SKM-1 treated with dmso at 0.1 percent for 144 hours (cell line): Measurements from ENCODE around the gene CHRNB4.
"Not testable (repeated sequence)": the region's sequence is repeated elsewhere in the genome, so short reads cannot be mapped to it uniquely, and the experiment has no call there.

Source experiments
- DNase-seq: peaks from one replicate; lab custom pipeline; 2025; ENCODE audit not compliant: unreplicated experiment; lab: John Stamatoyannopoulos, UW

The CHRNB4 gene, protein sequence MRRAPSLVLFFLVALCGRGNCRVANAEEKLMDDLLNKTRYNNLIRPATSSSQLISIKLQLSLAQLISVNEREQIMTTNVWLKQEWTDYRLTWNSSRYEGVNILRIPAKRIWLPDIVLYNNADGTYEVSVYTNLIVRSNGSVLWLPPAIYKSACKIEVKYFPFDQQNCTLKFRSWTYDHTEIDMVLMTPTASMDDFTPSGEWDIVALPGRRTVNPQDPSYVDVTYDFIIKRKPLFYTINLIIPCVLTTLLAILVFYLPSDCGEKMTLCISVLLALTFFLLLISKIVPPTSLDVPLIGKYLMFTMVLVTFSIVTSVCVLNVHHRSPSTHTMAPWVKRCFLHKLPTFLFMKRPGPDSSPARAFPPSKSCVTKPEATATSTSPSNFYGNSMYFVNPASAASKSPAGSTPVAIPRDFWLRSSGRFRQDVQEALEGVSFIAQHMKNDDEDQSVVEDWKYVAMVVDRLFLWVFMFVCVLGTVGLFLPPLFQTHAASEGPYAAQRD

GRCh38 chr15:78641102-78641748 is at the start of gene CHRNB4:
Gene CHRNB4, minus strand, starts transcription at chr15:78641210. Its CDS starts 77 bp downstream, at chr15:78641133.
- DNase-seq = no peak

DNA sequence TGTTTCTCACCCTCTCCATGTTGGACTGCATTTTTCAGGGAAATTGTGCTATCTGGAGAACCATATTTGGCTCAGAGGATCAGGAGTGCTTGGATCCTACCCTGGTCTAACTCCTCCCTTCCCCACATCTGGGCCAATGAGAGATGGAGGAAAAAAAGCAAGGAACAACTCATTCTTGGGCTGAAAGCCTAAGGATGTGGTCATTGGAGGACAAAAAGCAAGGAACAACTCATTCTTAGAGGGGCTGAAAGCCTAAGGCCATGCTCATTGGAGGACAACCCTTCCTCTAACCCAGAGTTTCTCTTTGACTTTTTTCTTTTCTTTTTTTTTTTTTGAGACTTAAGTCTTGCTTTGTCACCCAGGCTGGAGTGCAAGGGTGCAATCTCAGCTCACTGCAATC is 48.6 kb upstream of the CHRNB4 start:
- DNase-seq = no peak

- DNase-seq = no peak
These were observed 44.9 kb upstream of the CHRNB4 start for GRCh38 chr15:78685925-78686324.

DNA sequence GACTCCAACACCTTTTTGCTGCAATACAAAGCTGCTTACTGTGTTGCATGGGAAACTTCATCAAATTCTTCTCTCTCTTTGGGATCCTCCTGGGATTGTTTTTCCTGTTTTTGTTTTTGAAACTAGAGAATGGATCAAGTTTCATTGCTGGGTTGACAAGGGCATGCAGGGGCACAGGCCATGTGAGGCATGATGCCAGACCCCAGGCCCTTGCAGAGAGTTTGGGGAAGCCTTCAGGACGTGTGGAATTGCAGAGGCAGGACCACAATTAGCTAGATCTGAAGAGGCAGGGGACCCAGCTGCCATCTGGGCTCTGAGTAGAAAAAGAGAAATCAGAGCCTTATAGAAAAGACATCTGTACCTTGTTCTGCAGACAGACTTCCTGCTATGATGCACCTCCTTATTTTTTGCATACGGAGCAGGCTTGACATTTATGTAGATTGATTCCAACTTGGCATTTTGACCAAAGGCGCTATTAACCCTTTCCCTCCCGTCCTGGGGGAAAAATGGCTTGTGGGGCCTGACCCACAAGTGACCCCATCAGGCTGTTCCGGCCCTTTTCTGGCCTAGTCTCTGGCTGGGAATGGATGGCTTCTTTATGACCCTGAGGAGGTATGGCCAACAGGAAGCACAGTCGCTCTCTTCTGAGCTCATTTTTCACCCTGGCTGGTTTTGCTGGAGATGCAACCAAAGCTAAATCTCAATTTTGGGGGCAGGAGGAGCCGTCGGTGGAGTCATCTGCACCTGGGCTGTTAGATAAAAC is 44.3 kb upstream of the CHRNB4 start:
- DNase-seq = no peak

DNA sequence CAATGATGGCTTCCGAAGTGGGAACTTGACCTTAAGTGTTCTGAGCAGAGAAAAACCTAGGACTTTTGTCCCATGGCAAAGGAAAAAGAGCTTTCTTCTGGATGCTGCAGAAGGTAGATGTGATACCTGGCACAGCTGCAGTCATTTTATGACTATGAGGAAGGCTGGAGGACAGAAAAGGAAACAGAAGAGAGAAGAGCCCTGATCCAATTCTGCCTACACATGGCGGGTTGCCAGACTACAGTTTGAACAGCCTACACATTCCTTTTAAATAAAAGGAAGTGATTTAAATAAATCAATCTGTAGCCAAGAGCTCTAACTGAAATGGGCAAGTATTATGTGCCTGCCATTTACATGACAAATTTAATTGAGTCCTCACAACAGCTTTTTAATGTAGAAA is 43.6 kb upstream of the CHRNB4 start:
- no peak for DNase-seq

- DNase-seq = not testable (repeated sequence)
These were observed 42.6 kb upstream of the CHRNB4 start for GRCh38 chr15:78683599-78683998.

DNA sequence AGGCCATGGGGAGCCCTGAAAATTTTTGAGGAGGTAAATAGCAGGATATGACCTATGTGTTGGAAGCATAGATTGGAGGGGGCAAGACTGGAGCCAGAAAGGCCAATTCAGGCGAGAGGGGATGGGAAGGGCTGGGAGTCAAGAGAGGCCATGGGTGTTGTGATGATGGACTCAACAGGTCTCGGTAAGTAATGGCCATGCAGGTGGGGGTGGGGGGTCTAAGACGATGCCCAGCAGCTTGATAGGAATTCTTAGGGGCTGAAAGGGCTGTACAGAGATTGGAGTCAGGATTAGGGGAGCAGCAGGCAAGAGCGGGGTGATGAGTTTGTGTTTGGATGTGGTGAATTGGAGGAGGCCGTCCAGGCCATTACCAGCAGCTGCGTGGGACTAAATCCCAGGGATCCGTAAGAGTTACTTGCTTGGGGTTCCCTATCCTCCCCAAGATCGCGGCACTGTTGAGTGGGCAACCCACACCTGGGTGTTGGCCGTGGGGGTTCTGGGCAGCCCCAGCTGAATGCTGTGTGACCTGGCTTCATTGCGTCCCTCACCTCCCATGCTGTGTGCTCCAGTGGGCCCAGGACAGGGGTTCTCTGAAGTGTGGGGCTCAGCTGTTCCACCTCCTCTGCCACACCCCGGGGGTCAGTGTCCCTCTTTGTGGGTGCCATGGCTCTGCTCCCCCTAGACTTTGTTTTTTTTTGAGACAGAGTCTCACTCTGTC is 41.8 kb upstream of the CHRNB4 start:
- no peak for DNase-seq

GRCh38 chr15:78682004-78682651 is 41.1 kb upstream of the CHRNB4 start:
- peak; percentile 54 for DNase-seq

GRCh38 chr15:78681281-78682003 is 40.4 kb upstream of the CHRNB4 start:
- DNase-seq = peak; percentile 16

DNA sequence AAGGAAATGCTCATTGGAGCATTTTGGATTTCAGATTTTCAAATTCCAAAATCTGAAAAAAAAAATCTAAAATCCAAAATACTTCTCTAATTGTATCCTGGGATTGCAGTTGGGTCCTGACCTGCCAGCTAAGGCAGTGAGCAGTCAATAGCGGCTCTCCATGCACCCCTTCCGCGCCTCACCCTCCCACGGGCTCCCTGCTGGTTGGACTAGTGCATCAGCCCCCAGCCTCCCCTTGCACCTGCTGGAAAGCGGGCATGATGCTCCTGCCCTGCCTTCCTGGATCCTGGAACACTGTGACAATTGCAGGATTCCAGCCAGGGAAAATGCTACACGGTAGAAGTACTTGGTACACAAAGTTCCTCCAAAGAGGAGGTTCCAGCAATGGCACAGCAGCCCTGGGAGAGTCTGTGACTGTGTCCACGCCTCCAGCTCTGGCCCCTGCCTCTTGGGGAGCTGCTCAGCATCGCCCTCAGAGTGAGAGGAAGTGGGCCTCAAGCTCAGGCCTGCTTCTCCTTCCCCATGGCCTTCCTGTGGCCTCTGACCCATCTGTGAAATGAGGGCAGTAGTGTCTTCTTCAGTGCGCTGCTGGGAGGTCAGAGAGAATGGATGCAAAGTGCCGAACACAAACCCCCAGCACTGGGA is 39.5 kb upstream of the CHRNB4 start:
- DNase-seq = peak; percentile 80

DNA sequence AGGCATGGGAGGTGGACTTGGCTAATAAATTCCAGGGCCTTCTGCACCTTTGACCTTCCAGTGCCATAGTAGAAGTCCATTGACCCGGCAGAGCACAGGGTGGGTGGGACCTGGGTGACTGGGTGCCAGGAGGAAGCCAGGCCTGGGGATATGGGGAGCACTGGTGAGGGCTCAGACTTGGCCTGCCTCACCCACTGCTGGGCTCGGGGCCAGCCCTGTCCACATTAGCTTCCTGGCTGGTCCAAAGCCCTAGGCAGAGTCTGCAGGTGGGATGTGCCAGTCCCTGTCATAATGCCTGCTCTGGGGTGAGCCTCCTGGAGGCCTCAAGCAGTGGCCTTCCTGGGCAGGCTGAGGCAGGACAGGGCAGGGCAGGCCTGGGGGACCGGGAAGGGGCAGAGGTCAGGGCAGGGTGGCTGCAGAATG is 38.1 kb upstream of the CHRNB4 start:
- DNase-seq = no peak

- no peak for DNase-seq
These were observed 35.6 kb upstream of the CHRNB4 start for GRCh38 chr15:78676424-78677110.

DNA sequence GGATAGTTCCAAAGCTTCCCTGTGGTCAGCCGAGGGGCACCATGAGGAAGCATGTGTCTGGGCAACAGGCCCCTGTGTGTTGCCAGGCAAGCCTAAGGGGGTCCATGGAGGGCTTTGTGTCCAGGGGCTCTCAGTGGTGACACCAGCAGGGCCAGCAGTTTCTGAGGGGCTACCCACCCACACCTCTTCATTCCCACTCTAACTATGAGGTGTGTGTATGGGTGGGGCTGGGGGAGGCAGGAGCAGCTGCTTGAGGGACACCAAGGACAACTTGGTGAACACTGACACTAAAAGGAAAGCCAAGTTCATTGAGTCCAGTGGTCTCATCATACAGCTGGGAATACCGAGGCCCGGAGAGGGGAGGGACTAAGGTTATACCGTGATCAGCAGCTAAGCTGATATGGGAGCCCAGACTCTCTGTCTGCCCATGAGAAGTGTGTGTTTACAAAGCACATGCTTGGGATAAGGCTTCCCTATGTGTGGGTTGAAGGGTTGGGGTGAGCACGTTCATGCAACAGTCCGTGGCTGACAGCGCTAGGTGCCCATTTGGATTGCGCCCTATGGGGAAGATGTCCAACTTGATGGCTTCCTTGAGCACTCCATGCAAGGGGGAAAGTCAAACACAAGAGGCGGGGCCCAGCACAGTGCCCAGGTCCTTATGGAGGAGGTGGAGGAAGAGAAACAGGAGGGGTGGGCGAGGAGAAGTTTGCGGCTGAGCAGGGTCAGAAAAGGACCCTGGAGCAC is 34.8 kb upstream of the CHRNB4 start:
- no peak for DNase-seq

DNA sequence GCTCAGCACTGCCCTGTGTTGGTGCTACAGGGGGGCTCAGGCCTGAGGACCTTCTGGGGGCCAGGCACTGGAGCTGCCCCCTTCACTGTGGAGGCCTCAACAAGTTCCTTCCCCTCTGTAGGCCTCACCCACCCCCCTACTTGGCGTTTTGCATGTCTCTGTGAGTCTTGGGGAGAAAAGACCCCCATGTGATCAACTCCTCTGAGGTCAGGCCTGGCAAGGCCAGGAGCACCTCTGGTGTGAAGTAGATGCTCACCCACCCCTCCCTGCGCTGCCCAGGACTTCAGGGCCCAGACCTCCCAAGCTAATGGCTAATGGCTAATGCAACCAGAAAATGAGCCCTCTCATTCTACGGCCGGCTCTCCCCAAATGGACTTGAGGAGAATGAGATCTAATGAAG is 34.2 kb upstream of the CHRNB4 start:
- DNase-seq = no peak

GRCh38 chr15:78673917-78674444 is 33.0 kb upstream of the CHRNB4 start:
- DNase-seq = no peak

- DNase-seq = no peak
These were observed 32.5 kb upstream of the CHRNB4 start for GRCh38 chr15:78673476-78673875.

DNA sequence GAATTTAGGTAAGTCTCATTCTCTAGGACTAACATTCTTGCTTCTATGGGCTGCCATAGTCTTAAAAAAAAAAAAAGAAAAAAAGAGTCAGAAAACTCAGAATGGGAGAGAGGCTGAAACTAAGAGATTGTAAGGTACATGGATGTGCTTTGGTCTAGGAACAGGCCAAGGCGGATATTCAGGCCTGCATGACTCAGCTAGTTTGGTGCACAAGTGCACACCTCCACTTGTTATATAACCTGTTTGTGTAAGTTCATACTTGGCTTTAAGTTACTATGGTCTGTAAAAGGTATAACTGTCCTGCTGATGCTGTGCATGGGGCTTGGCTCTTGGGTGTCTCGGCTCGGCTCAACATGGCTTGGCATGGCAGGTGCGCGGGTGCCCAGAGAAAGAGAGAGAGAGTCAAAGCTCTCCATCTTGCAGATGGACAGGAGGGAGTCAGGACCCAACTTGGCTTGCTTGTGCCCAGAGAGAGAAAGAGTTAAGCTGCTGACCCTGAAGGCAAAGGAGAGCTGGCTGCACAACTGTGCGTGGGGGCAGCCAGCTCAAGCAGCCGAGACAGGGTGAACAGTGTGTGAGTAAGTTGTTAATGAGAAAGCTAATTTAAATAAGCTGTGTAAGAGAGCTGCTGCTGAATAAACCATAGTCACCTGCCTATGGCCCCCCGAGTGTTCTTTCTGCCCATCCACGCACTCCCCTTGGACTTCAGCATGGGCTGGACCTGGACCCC is 31.4 kb upstream of the CHRNB4 start:
- DNase-seq = no peak
